ENCODE results near the gene GNPDA1.
A peak's percentile ranks its signal among the peaks of the same experiment; 100 is the strongest.

GNPDA1 gene

DNA sequence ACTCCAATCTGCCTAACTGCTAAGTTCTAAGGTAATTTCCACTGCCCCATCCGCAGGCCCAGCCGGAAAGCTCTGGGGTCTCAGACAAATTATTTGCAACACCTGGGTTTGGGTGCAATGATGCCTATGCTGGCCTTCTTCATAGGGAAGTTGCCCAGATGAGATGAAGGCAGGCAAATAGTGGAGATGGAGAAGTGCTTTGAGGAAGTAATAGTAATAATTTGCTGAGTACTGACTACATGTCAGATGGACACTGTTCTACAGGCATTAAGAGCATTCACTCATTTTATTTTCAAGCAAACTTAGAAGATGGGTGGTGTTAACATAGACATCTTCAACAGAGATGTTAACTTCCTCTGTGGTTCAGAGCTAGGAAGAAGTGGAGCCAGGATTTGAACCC is 58.6 kb downstream of the GNPDA1 start:
- no peak for DNase-seq (ENCODE audit: low spot score)
- in situ Hi-C loops (cut with MboI; ENCODE audit: low sequenced_read_pairs, unreplicated experiment), result loop anchor here (10.0 kb wide), 1 partner anchor 259 kb away; no protein-coding TSS in a partner anchor
- TF ChIP-seq, protein P1, sequence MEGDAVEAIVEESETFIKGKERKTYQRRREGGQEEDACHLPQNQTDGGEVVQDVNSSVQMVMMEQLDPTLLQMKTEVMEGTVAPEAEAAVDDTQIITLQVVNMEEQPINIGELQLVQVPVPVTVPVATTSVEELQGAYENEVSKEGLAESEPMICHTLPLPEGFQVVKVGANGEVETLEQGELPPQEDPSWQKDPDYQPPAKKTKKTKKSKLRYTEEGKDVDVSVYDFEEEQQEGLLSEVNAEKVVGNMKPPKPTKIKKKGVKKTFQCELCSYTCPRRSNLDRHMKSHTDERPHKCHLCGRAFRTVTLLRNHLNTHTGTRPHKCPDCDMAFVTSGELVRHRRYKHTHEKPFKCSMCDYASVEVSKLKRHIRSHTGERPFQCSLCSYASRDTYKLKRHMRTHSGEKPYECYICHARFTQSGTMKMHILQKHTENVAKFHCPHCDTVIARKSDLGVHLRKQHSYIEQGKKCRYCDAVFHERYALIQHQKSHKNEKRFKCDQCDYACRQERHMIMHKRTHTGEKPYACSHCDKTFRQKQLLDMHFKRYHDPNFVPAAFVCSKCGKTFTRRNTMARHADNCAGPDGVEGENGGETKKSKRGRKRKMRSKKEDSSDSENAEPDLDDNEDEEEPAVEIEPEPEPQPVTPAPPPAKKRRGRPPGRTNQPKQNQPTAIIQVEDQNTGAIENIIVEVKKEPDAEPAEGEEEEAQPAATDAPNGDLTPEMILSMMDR (IDR thresholded peaks at IDR 0.05; ENCODE audit: borderline replicate concordance, control extremely low read depth, extremely low read depth, insufficient read depth, missing control alignments), result no peak

DNA sequence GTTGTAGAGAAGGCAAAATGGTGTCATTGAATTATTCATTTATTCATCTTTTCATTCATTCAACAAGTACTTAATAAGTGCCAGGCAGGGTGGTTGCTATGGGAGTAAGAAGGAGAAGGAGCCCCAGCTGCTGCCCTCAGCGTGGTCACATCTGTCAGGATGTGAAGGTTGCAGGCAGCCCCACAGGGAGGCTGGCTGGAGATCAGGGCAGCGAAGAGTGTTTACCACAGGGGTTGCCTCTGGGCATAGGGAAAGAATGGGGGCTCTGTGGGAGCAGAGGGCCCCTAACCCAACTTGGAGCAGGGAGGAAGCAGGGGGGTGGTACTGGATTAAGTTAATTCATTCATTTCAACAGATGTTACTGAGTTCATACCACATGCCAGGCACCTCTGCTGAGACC is 60.8 kb downstream of the GNPDA1 start:
- DNase-seq (ENCODE audit: low spot score), result no peak
- in situ Hi-C loops (cut with MboI; ENCODE audit: low sequenced_read_pairs, unreplicated experiment), result loop anchor here (10.0 kb wide), 1 partner anchor 257 kb away; no protein-coding TSS in a partner anchor
- TF ChIP-seq, protein P1 (IDR thresholded peaks at IDR 0.05; ENCODE audit: borderline replicate concordance, control extremely low read depth, extremely low read depth, insufficient read depth, missing control alignments), result no peak

DNA sequence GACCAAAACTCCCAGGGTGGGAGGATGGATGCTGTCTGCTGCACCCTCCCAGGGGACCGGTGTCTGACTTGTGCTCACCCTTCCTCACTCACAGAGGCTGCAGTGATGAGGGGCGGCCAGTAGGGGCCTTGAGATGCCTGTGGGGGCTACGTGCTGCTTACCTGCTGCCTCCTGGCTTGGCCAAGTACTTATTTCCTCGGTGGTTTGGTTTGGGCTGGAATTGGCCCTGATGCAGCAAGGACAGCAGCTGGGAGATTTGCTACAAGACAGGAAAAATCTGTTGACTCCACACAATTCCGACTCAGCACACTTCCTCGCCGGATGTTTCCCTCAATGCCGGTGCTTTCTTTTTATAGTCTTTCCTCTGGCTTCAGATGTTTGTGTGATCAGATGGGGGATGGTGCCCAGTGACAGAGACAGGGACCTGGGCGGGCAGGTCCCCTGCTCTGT is 61.5 kb downstream of the GNPDA1 start:
- in situ Hi-C loops (cut with MboI; ENCODE audit: low sequenced_read_pairs, unreplicated experiment), result loop anchor here (10.0 kb wide), 1 partner anchor 257 kb away; no protein-coding TSS in a partner anchor
- TF ChIP-seq, protein P1 (IDR thresholded peaks at IDR 0.05; ENCODE audit: borderline replicate concordance, control extremely low read depth, extremely low read depth, insufficient read depth, missing control alignments), result peak; percentile 15
- DNase-seq (ENCODE audit: low spot score), result peak; percentile 61
